Glomerular visceral epithelial cell (primary cell): ENCODE data around the gene LDB1.

Experiments used
- DNase-seq: peaks from one replicate; pipeline ENCODE4 v3.0.0-alpha.2; 2016; ENCODE audit errors: extremely low spot score

LDB1 gene

GRCh38 chr10:102064503-102064867 is 55.7 kb downstream of the LDB1 start:
- no peak for DNase-seq

DNA sequence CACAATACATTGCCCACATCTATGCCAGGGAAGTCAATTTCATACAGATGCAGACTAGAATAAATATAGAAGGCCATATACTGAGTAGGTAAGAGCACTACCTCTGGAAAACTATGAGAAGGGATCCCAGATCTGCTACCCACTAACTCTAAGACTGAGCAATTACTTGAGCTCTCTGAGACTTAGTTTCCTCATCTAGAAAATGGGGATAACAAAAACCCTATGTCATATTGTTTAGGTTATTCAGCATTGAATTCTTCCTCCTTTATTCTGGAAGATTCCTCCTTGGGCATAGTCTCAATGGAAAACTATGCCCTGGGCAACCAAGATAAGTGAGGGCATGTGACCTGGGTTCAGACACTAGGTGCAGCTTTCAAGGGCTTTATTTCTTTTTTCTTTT is 60.2 kb downstream of the LDB1 start:
- DNase-seq: no peak
